OCI-LY1 (cell line): ENCODE results near the gene C20orf96.

Source experiments
- H2AFZ ChIP-seq: fragments of 200-600 bp; sonication (generic), shearing (Covaris generic); 2 replicates; pipeline ENCODE4 v1.6.0; 2014; ENCODE audit warnings: antibody characterized with exemption, mild to moderate bottlenecking, low read length
- H3F3A ChIP-seq: fragments of 200-600 bp; sonication (generic), shearing (Covaris generic); 2 replicates; pipeline ENCODE4 v1.6.0; 2014; ENCODE audit warnings: mild to moderate bottlenecking, antibody characterized with exemption, low read length, moderate library complexity; ENCODE audit not compliant: insufficient read depth
- H3K27ac ChIP-seq: fragments of 200-600 bp; sonication (generic); 2 replicates; pipeline ENCODE4 v1.5.1; 2014; ENCODE audit warnings: low read length, mixed run types, mild to moderate bottlenecking, low read depth; ENCODE audit not compliant: poor library complexity, severe bottlenecking
- H3K27me3 ChIP-seq: fragments of 200-600 bp; sonication (generic); 2 replicates; pipeline ENCODE4 v1.6.0; 2014; ENCODE audit warnings: antibody characterized with exemption, mild to moderate bottlenecking, low read length, moderate library complexity; ENCODE audit not compliant: insufficient read depth
- H3K36me3 ChIP-seq: fragments of 200-600 bp; sonication (generic); 2 replicates; pipeline ENCODE4 v1.6.1; 2014; ENCODE audit warnings: mild to moderate bottlenecking, antibody characterized with exemption, low read length, moderate library complexity, mixed read lengths; ENCODE audit not compliant: insufficient read depth
- H3K4me1 ChIP-seq: fragments of 200-600 bp; sonication (generic); 2 replicates; pipeline ENCODE4 v1.5.1; 2014; ENCODE audit warnings: mild to moderate bottlenecking, low read length, moderate library complexity; ENCODE audit not compliant: insufficient read depth, severe bottlenecking
- H3K4me2 ChIP-seq: fragments of 200-600 bp; sonication (generic), shearing (Covaris generic); 2 replicates; pipeline ENCODE4 v1.6.1; 2014; ENCODE audit warnings: low read length
- H3K4me3 ChIP-seq: fragments of 200-600 bp; sonication (generic); 2 replicates; pipeline ENCODE4 v1.5.1; 2014; ENCODE audit warnings: low read length, low read depth, mild to moderate bottlenecking, mixed read lengths; ENCODE audit not compliant: poor library complexity, severe bottlenecking
- H3K79me2 ChIP-seq: fragments of 200-600 bp; shearing (Covaris generic); 2 replicates; pipeline ENCODE4 v1.6.1; 2016; ENCODE audit warnings: mixed run types, low read length, mixed read lengths; ENCODE audit not compliant: insufficient read depth
- H3K9ac ChIP-seq: fragments of 200-600 bp; sonication (generic), shearing (Covaris generic); 2 replicates; pipeline ENCODE4 v1.6.1; 2014; ENCODE audit warnings: mild to moderate bottlenecking, low read length, mixed read lengths
- H3K9me2 ChIP-seq: fragments of 200-600 bp; sonication (generic), shearing (Covaris generic); 2 replicates; pipeline ENCODE4 v1.6.1; 2014; ENCODE audit warnings: low read depth, mild to moderate bottlenecking, low read length, mixed read lengths
- H3K9me3 ChIP-seq: fragments of 200-600 bp; shearing (Covaris generic); 2 replicates; pipeline ENCODE4 v1.6.1; 2014; ENCODE audit warnings: low read length, mixed read lengths
- H4K20me1 ChIP-seq: fragments of 200-600 bp; sonication (generic), shearing (Covaris generic); 2 replicates; pipeline ENCODE4 v1.6.0; 2016; ENCODE audit warnings: mild to moderate bottlenecking, low read length; ENCODE audit not compliant: insufficient read depth
- TF ChIP-seq, protein P1 (sequence below): fragments of 200-600 bp; sonication (generic), shearing (Covaris generic); IDR thresholded peaks from 2 replicates; pipeline ENCODE4 v1.5.1; 2017; ENCODE audit warnings: mild to moderate bottlenecking, antibody characterized with exemption, low read length, moderate library complexity, mixed read lengths

C20orf96 gene

DNA sequence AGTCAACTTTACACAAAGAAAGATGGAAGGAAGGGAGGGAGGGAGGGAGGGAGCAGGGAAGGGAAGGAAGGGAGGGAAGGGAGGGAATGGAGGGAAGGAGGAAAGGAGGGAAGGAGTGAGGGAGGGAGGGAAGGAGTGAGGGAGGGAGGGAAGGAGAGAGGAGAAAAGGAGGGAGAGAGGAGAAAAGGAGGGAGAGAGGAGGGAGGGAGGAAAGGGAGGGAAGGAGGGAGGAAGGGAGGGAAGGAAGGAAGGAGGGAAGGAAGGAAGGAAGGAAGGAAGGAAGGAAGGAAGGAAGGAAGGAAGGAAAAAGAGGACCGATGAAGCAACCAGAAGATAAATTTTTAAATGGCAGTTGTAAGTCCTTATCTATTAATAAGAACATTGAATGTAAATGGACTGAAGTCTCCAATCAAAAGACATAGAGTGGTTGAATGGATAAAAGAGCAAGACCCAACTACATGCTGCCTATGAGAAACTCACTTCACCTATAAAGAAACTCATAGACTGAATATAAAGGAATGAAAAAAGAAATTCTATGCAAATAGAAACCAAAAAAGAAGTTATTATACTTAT is 69.2 kb downstream of the C20orf96 start:
- no peaks in the 10 kb centered on the region for H3K9me3 ChIP-seq
- no peaks in the 10 kb centered on the region for H3K4me1 ChIP-seq
- no peaks in the 10 kb centered on the region for H4K20me1 ChIP-seq
- H3K9ac ChIP-seq = no peak overlapping the region
- H3K4me2 ChIP-seq = no peak overlapping the region
- H2AFZ ChIP-seq = no peak overlapping the region
- no peak overlapping the region for H3K4me3 ChIP-seq
- no peaks in the 10 kb centered on the region for H3K9me2 ChIP-seq
- TF ChIP-seq, protein P1, sequence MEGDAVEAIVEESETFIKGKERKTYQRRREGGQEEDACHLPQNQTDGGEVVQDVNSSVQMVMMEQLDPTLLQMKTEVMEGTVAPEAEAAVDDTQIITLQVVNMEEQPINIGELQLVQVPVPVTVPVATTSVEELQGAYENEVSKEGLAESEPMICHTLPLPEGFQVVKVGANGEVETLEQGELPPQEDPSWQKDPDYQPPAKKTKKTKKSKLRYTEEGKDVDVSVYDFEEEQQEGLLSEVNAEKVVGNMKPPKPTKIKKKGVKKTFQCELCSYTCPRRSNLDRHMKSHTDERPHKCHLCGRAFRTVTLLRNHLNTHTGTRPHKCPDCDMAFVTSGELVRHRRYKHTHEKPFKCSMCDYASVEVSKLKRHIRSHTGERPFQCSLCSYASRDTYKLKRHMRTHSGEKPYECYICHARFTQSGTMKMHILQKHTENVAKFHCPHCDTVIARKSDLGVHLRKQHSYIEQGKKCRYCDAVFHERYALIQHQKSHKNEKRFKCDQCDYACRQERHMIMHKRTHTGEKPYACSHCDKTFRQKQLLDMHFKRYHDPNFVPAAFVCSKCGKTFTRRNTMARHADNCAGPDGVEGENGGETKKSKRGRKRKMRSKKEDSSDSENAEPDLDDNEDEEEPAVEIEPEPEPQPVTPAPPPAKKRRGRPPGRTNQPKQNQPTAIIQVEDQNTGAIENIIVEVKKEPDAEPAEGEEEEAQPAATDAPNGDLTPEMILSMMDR = no peak
- H3K27ac ChIP-seq = no peak overlapping the region
- no peaks in the 10 kb centered on the region for H3K79me2 ChIP-seq
- no peaks in the 10 kb centered on the region for H3F3A ChIP-seq
- H3K36me3 ChIP-seq = no peaks in the 10 kb centered on the region
- no peaks in the 10 kb centered on the region for H3K27me3 ChIP-seq
